ENCODE measurements around the gene SH3RF3.

GRCh38 chr2:109486711-109487535 is 357.9 kb downstream of the SH3RF3 start:
- TF ChIP-seq CTCF (conservative IDR thresholded peaks at IDR 0.05 in 1 of 2, IDR thresholded peaks at IDR 0.05 in 1 of 2; ENCODE audit: low read depth in 1 of 2, low read length in 2 of 2) (no peak), EZH2 (IDR thresholded peaks at IDR 0.05; ENCODE audit: low read length, missing control alignments) (no peak)

Measured in fibroblast of lung (primary cell).